HEK293 (cell line): ENCODE results near the gene POLR3E.

ENCODE experiments used
- CTCF ChIA-PET: fragments of 350-600 bp; formaldehyde crosslinking; extraction: SDS; loops from one replicate; lab custom pipeline; 2021; ENCODE audit warnings: antibody characterized with exemption; lab: Yijun Ruan, JAX
- POLR2A ChIA-PET: fragments of 300-600 bp; formaldehyde crosslinking; extraction: SDS; loops from one replicate; lab custom pipeline; 2020; ENCODE audit warnings: antibody characterized with exemption, inconsistent platforms; lab: Yijun Ruan, JAX
- H3K27ac ChIP-seq: fragments of 200-500 bp; sonication (Bioruptor generic); 2 replicates; pipeline ENCODE4 v1.5.1; 2014; ENCODE audit warnings: low read depth, low read length, control low read depth, inconsistent platforms; ENCODE audit errors: extremely low read depth
- H3K36me3 ChIP-seq, 2 experiments: fragments of 200-500 bp in 1 of 2; sonication (Bioruptor generic) in 1 of 2; 1 replicate in 1 of 2; 2 replicates in 1 of 2; pipeline ENCODE4 v1.5.1; 2014 to 2017; ENCODE audit warnings: inconsistent platforms in 2 of 2, low read length in 2 of 2; ENCODE audit not compliant: control insufficient read depth in 2 of 2, insufficient read depth in 1 of 2
- H3K4me1 ChIP-seq: fragments of 200-500 bp; sonication (Bioruptor generic); 2 replicates; pipeline ENCODE4 v1.5.1; 2014; ENCODE audit warnings: mild to moderate bottlenecking, low read length, inconsistent platforms; ENCODE audit not compliant: control insufficient read depth, insufficient read depth
- H3K4me3 ChIP-seq: 2 replicates; pipeline ENCODE4 v1.5.1; 2011; ENCODE audit warnings: low read depth, mild to moderate bottlenecking, control low read depth, low read length, moderate library complexity
- H3K9me3 ChIP-seq: fragments of 200-500 bp; sonication (Bioruptor generic); 2 replicates; pipeline ENCODE4 v1.5.1; 2014; ENCODE audit warnings: low read depth, low read length, inconsistent platforms; ENCODE audit not compliant: control insufficient read depth, insufficient read depth
- GLI2 ChIP-seq: fragments of 450-650 bp; formaldehyde crosslinking; IDR thresholded peaks from 2 replicates; pipeline ENCODE4; 2017; ENCODE audit warnings: missing biosample characterization, missing genetic modification characterization, low read depth, borderline replicate concordance
- HOXD13 ChIP-seq: sonication (generic); formaldehyde crosslinking; IDR thresholded peaks from 2 replicates; pipeline ENCODE4 v1.8.0; 2022; ENCODE audit warnings: missing genetic modification reagents, borderline replicate concordance
- PATZ1 ChIP-seq: fragments of 450-650 bp; formaldehyde crosslinking; IDR thresholded peaks from 2 replicates; pipeline ENCODE4 v1.5.1; 2016; ENCODE audit warnings: missing biosample characterization, missing genetic modification characterization
- PRDM2 ChIP-seq: fragments of 450-650 bp; formaldehyde crosslinking; IDR thresholded peaks from 2 replicates; pipeline ENCODE4 v1.5.1; 2016; ENCODE audit warnings: missing biosample characterization, missing genetic modification characterization, borderline replicate concordance
- TCF7L2 ChIP-seq: IDR thresholded peaks from 2 replicates; pipeline ENCODE4 v1.6.1; 2011; ENCODE audit warnings: low read depth, mild to moderate bottlenecking, inconsistent platforms, low read length, moderate library complexity, borderline replicate concordance
- WT1 ChIP-seq: fragments of 450-650 bp; formaldehyde crosslinking; IDR thresholded peaks from 2 replicates; pipeline ENCODE4 v1.5.1; 2016; ENCODE audit warnings: missing biosample characterization, missing genetic modification characterization
- ZNF112 ChIP-seq: fragments of 450-650 bp; formaldehyde crosslinking; IDR thresholded peaks from 2 replicates; pipeline ENCODE4 v1.5.0; 2017; ENCODE audit warnings: missing biosample characterization, missing genetic modification characterization
- ZNF140 ChIP-seq: fragments of 450-650 bp; formaldehyde crosslinking; IDR thresholded peaks from 2 replicates; pipeline ENCODE4 v1.5.1; 2016; ENCODE audit warnings: missing biosample characterization, missing genetic modification characterization
- ZNF416 ChIP-seq: fragments of 450-650 bp; formaldehyde crosslinking; IDR thresholded peaks from 2 replicates; pipeline ENCODE4 v1.5.1; 2016; ENCODE audit warnings: missing biosample characterization, missing genetic modification characterization
- ZNF48 ChIP-seq: fragments of 450-650 bp; formaldehyde crosslinking; IDR thresholded peaks from 2 replicates; pipeline ENCODE4 v1.5.1; 2016; ENCODE audit warnings: missing biosample characterization, missing genetic modification characterization
- ZNF549 ChIP-seq: fragments of 450-650 bp; IDR thresholded peaks from 2 replicates; pipeline ENCODE4 v1.5.1; 2018; ENCODE audit warnings: missing biosample characterization, missing genetic modification characterization, mild to moderate bottlenecking, inconsistent platforms, moderate library complexity
- ZNF660 ChIP-seq: fragments of 450-650 bp; IDR thresholded peaks from 2 replicates; pipeline ENCODE4 v1.5.1; 2018; ENCODE audit warnings: missing biosample characterization, mild to moderate bottlenecking, missing genetic modification characterization
- ZNF692 ChIP-seq: fragments of 450-650 bp; formaldehyde crosslinking; IDR thresholded peaks from 2 replicates; pipeline ENCODE4 v1.5.1; 2016; ENCODE audit warnings: missing biosample characterization, missing genetic modification characterization
- TF ChIP-seq, protein P1 (sequence below): fragments of 450-650 bp; formaldehyde crosslinking; IDR thresholded peaks from 2 replicates; pipeline ENCODE4 v1.5.1; 2016; ENCODE audit warnings: missing biosample characterization, missing genetic modification characterization
- TF ChIP-seq, protein P2 (sequence below): fragments of 450-650 bp; formaldehyde crosslinking; IDR thresholded peaks from 2 replicates; pipeline ENCODE4 v1.5.1; 2016; ENCODE audit warnings: missing biosample characterization, missing genetic modification characterization, borderline replicate concordance
- TF ChIP-seq, protein P3 (sequence below): fragments of 450-650 bp; formaldehyde crosslinking; IDR thresholded peaks from 2 replicates; pipeline ENCODE4 v1.5.1; 2016; ENCODE audit warnings: missing biosample characterization, missing genetic modification characterization

Gene POLR3E

GRCh38 chr16:22296225-22297113 lies 740 bp upstream of the POLR3E start (continued):
- TF ChIP-seq PATZ1 (tag by site-specific recombination) (peak; percentile 53), ZNF416 (tag by site-specific recombination) (no peak), ZNF692 (tag by site-specific recombination) (peak; percentile 61)

GRCh38 chr16:22297871-22298733 lies 893 bp downstream of the POLR3E start:
- ChIA-PET POLR2A (interaction anchor here (1.1 to 1.7 kb wide), 3 partner anchors 92 to 107 kb away, joined by 7 to 9 read pairs (median 7); partner anchors contain the start of gene EEF2K), CTCF (interaction anchor here (0.6 to 1.8 kb wide), 2 partner anchors 101 to 103 kb away, joined by 3 to 9 read pairs; no protein-coding TSS in a partner anchor)
- Histone ChIP-seq H3K9me3 (no peaks in the 10 kb centered on the region), H3K4me1 (no peaks in the 10 kb centered on the region), H3K36me3 (peaks cover 8 to 16% of the 10 kb centered on the region in 2 experiments; a peak in 2 of 3 replicates), H3K27ac (peak overlapping the region; percentile 88), H3K4me3 (peak overlapping the region; percentile 98)
- TF ChIP-seq ZNF112 (tag by site-specific recombination) (no peak), ZNF549 (tag by site-specific recombination) (no peak), ZNF660 (tag by site-specific recombination) (peak; percentile 98), ZNF140 (tag by site-specific recombination) (no peak), HOXD13 (CRISPR knock-in tag) (peak; percentile 27; the same call in 1 of the 2 replicates), ZNF48 (tag by site-specific recombination) (no peak), PRDM2 (tag by site-specific recombination) (no peak), WT1 (peak; percentile 69; the same call in 1 of the 2 replicates), GLI2 (peak; percentile 17; the same call in 1 of the 2 replicates), TCF7L2 (no peak)
- TF ChIP-seq, protein P1, sequence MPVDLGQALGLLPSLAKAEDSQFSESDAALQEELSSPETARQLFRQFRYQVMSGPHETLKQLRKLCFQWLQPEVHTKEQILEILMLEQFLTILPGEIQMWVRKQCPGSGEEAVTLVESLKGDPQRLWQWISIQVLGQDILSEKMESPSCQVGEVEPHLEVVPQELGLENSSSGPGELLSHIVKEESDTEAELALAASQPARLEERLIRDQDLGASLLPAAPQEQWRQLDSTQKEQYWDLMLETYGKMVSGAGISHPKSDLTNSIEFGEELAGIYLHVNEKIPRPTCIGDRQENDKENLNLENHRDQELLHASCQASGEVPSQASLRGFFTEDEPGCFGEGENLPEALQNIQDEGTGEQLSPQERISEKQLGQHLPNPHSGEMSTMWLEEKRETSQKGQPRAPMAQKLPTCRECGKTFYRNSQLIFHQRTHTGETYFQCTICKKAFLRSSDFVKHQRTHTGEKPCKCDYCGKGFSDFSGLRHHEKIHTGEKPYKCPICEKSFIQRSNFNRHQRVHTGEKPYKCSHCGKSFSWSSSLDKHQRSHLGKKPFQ (tag by site-specific recombination): peak; percentile 74; the same call in 1 of the 2 replicates
- TF ChIP-seq, protein P2, sequence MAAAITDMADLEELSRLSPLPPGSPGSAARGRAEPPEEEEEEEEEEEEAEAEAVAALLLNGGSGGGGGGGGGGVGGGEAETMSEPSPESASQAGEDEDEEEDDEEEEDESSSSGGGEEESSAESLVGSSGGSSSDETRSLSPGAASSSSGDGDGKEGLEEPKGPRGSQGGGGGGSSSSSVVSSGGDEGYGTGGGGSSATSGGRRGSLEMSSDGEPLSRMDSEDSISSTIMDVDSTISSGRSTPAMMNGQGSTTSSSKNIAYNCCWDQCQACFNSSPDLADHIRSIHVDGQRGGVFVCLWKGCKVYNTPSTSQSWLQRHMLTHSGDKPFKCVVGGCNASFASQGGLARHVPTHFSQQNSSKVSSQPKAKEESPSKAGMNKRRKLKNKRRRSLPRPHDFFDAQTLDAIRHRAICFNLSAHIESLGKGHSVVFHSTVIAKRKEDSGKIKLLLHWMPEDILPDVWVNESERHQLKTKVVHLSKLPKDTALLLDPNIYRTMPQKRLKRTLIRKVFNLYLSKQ: no peak
- TF ChIP-seq, protein P3, sequence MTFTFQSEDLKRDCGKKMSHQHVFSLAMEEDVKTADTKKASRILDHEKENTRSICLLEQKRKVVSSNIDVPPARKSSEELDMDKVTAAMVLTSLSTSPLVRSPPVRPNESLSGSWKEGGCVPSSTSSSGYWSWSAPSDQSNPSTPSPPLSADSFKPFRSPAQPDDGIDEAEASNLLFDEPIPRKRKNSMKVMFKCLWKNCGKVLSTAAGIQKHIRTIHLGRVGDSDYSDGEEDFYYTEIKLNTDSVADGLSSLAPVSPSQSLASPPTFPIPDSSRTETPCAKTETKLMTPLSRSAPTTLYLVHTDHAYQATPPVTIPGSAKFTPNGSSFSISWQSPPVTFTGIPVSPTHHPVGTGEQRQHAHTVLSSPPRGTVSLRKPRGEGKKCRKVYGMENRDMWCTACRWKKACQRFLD (tag by site-specific recombination): no peak
